Renal cortex interstitium (tissue), 11 donors: ENCODE results near the gene WBP1L. TPM values are rescaled to one million over a fixed set of nuclear protein-coding genes. Genes with fewer than 3 reads are reported as not detected.
"Not testable (repeated sequence)": the region's sequence is repeated elsewhere in the genome, so short reads cannot be mapped to it uniquely, and the experiment has no call there.

Experiments used
- DNase-seq, 11 donors: peaks; one replicate each; pipeline ENCODE4 v3.0.0-alpha.2; 2013; ENCODE audit warnings: low read depth in 9 of 11, low spot score in 4 of 11; ENCODE audit errors: extremely low read depth in 1 of 11
- polyA plus RNA-seq, 3 donors: library from polyadenylated mRNA; unstranded; fragments of 120-200 nt; gene quantifications; one replicate each; pipeline ENCODE4 v1.2.1, GENCODE V29; 2013; ENCODE audit not compliant: insufficient read length in 3 of 3

WBP1L gene
- polyA plus RNA-seq, 3 donors = 40.9 to 48.8 (median 46.5) TPM

DNA sequence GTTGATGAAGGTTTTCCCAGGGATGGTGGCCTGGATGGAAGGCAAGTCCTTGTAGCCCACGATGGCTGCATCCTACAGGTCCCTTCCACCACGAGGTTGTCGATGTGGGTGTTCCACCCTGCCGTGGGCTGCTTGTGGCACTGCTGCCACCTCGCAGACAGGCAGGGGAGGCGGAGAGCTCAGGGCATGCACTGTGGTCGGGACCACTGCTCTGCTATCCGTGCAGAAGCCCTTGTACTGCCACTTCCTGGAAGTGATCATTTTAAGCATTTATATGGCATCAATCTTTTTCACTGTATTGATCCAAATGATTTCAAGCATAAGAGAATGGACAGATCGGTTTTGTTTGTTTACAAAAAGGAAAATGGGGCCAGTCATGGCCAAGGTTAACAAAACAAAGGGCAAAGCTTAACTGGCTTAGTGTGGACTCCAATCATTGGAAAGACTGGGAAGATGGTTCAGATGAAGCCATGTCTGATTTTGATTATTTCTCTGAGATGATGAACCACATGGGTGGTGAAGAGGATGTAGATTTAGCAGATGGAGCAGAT is 101.7 kb downstream of the WBP1L start:
- no peak for DNase-seq

DNA sequence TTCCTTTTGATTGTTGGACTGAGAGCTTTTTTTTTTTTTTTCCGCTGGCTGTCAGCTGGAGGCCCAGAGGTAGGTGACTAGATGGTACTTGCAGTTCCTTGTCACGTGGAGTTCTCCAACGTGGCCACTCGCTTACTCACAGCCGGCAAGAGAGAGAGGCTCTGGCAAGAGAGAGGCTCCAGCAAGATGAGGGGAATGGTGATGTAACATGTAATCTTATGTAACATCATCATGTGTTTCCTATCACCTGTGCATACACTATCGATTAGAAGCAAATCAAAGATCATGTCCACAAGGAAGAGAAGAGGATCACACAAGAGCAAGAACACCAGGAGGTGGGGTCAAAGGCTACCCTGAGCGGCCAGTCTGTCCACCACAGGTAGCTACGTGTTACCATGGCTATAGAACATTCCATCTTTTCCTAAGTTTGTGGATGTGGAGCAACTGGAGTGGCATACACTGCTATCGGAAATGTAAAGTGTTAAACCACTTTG is 106.3 kb downstream of the WBP1L start:
- no peak for DNase-seq

DNA sequence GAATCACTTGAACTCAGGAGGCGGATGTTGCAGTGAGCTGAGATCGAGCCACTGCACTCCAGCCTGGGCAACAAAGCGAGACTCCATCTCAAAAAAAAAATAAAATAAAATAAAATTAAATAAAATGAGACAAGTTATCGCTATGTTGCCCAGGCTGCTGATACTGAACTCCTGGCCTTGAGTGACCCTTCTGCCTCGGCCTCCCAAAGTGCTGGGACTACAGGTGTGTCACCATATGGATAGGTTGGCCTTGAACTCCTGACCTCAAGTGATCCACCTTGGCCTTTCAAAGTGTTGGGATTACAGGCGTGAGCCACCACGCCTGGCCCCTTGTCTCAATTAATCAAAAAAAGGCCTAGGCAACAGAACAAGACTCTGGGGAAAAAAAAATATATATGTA is 109.5 kb downstream of the WBP1L start:
- not testable (repeated sequence) for DNase-seq

DNA sequence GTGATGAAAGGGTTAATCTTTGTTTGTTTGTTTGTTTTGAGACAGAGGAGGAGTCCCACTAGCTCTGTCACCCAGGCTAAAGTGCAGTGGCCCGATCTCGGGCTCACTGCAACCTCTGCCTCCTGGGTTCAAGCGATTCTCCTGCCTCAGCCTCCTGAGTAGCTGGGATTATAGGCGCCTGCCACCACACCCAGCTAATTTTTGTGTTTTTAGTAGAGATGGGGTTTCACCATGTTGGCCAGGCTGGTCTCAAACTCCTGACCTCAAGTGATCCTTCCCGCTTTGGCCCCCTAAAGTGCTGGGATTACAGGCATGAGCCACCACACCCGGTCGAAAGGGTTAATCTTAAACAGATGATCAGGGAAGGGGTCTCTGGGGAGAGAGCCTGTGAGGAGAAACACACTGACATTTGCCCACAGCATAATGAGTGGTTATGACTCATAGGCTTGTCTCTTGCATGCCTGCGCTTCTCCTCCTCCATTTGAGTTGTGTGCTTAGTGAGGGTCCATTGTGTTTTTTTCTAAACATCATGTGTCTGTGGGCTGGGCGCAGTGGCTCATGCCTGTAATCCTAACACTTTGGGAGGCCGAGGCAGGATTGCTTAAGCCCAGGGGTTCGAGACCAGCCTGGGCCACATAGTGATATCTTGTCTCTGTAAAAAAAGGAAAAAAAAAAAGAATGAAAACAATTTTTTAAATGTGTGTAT is 112.1 kb downstream of the WBP1L start:
- DNase-seq = not testable (repeated sequence)

- DNase-seq = no peak
Measured at GRCh38 chr10:102856758-102857424, 113.1 kb downstream of the WBP1L start.

DNA sequence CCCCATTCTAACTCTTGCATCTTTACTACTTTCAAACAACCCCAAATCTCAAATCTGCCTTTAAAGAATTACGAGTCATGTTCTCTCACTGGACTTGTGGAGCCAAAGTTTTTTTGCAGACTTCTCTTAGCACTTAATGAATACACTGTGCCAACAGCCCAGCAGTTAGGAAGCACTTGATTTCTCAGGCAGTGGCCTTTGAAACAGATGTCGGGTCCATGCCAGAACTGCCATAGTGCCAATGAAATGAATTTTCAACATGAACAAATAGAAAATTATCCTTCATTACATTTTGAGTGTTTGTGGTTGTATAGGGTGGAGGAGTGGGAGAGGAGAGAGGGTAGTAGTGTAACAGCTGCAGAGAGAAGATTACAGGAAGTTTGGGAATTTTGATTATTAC is 116.2 kb downstream of the WBP1L start:
- DNase-seq = no peak

DNA sequence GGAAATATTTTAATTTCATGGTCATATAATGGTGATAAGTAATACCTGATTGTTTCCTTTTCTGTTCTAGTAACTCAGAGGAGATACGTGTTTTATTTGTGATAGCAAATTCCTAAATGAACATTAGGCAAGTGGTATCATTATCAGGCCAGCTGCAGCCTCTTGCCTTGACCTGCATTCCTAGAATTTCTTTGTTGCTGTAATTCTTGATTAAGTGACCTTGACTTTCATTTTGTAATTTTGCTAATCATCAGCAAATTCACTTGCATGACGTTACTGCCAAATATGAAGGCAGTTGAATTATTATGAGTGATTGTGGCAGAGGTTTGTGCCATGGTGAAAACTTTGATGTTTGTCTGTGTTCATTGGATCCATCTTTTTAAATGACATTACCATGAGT is 119.9 kb downstream of the WBP1L start:
- no peak for DNase-seq

DNA sequence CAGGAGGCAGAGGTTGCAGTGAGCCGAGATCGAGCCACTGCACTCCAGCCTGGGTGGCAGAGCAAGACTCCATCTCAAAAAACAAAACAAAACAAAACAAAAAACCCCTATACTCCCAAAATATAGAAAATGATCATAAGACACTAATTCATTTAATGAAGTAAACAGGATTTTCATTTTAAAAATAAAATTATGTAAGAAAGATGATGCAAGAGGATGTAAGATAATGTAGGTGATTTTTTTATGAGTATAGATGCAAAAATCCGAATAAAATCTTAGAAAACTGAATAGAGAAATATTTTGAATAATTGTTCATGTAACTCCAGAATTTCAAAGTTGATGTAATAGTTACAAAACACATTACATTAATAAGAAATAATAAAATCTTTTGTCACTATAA is 121.9 kb downstream of the WBP1L start:
- no peak for DNase-seq

Other genes starting within 250 kb of the WBP1L start
- 10 to 100 TPM; 74.2 to 95.7 (median 81.9) TPM for gene ACTR1A, start 241.2 kb upstream of the WBP1L start, polyA plus RNA-seq
- gene SUFU, start 240.0 kb upstream of the WBP1L start, polyA plus RNA-seq = 10 to 100 TPM; 27.3 to 30.3 (median 28.2) TPM
- gene TRIM8, start 99.5 kb upstream of the WBP1L start, polyA plus RNA-seq = 100 to 1,000 TPM; 124 to 132 (median 127) TPM
- gene ARL3, start 29.6 kb upstream of the WBP1L start, polyA plus RNA-seq = 10 to 100 TPM; 27.5 to 35.8 (median 31.5) TPM
- 10 to 100 TPM; 52.6 to 61.8 (median 58.4) TPM for gene SFXN2, start 29.3 kb upstream of the WBP1L start, polyA plus RNA-seq
- under 1 TPM; 0.39 to 0.66 (median 0.54) TPM for gene CYP17A1, start 93.5 kb downstream of the WBP1L start, polyA plus RNA-seq
- 10 to 100 TPM; 49.8 to 60.3 (median 53.2) TPM for gene BORCS7, start 110.3 kb downstream of the WBP1L start, polyA plus RNA-seq
- 10 to 100 TPM; 18.7 to 23.2 (median 20.8) TPM for gene AS3MT, start 125.5 kb downstream of the WBP1L start, polyA plus RNA-seq
- 10 to 100 TPM in 2 of 3 donors, 1 to 10 TPM in 1; 9.8 to 11.4 (median 11.1) TPM for gene CNNM2, start 174.3 kb downstream of the WBP1L start, polyA plus RNA-seq